Prostate gland (tissue), 1 donor: Measurements from ENCODE around the gene PDHX.

Experiments used
- POLR2A ChIP-seq: fragments of 450-650 bp; IDR thresholded peaks from one replicate; pipeline ENCODE4 v1.6.1; 2016; ENCODE audit warnings: antibody characterized with exemption, mild to moderate bottlenecking
- POLR2AphosphoS5 ChIP-seq: sonication (generic); formaldehyde crosslinking; IDR thresholded peaks from one replicate; pipeline ENCODE4 v1.6.1; 2017; ENCODE audit warnings: antibody characterized with exemption

DNA sequence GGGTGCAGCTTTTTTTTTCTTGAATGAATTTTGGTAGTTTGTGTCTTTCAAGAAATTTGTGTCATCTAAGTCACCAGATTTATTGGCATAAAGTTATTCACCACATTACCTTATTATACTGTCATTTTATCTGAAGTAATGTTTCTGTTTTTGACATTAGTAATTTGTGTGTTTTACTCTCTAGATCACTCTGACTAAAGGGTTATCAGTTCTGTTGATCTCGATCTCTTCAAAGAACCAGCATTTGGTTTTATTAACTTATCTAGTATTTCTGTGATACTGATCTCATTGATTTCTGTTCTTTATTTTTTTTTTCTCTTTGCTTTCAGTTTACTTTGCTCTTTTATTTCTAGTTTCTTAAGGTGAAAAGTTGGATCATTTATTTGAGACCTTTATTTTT, 55.5 kb downstream of the PDHX start:
- no peak for TF ChIP-seq POLR2A
- TF ChIP-seq POLR2AphosphoS5 = no peak
